ENCODE data around the gene RBBP4. TPM values are rescaled to one million over a fixed set of nuclear protein-coding genes. Genes with fewer than 3 reads are reported as not detected.

Gene RBBP4
- total and polyA plus RNA-seq, 2 of the 8 experiments (the other 6 are each of a cell fraction or from before 2014, with no cell fraction given), result 147 to 397 TPM

- H4K8ac ChIP-seq (ENCODE audit: extremely low read depth, insufficient read depth, low read length), result no peak overlapping the region
- ChIA-PET POLR2A (ENCODE audit: partially characterized antibody) (interaction anchor here (0.6 to 15.0 kb wide), 7 partner anchors 8 to 81 kb away, joined by 3 to 124 read pairs (median 4); no protein-coding TSS in a partner anchor), CTCF (ENCODE audit: partially characterized antibody) (interaction anchor here (0.6 to 2.3 kb wide), 5 partner anchors 19 to 293 kb away, joined by 3 to 18 read pairs (median 5); no protein-coding TSS in a partner anchor)
- no peaks in the 10 kb centered on the region for H4K20me1 ChIP-seq (replicated peaks in 1 of 2; ENCODE audit: control insufficient read depth in 1 of 2, insufficient read depth in 2 of 2, low read length in 2 of 2)
- no peaks in the 10 kb centered on the region for H3K79me1 ChIP-seq (ENCODE audit: low read depth, low read length)
- H2BK15ac ChIP-seq (ENCODE audit: low read length), result no peak overlapping the region
- no peaks in the 10 kb centered on the region for H3K36me3 ChIP-seq (ENCODE audit: control insufficient read depth in 2 of 4, insufficient read depth in 4 of 4, low read length in 3 of 4)
- no peak overlapping the region for H3K18ac ChIP-seq (ENCODE audit: extremely low read depth, low read length)
- no peak overlapping the region for H4K5ac ChIP-seq (ENCODE audit: insufficient read length, low read depth, low read length)
- no peak overlapping the region for H2BK5ac ChIP-seq (ENCODE audit: low read depth, low read length)
- H3K9me3 ChIP-seq (ENCODE audit: insufficient read depth in 2 of 2, low read depth in 1 of 2, low read length in 1 of 2), result peaks cover 0 to 2% of the 10 kb centered on the region in 2 experiments; a peak in 1 of 4 replicates
- H3K27me3 ChIP-seq (replicated peaks in 1 of 4; ENCODE audit: control insufficient read depth in 3 of 4, extremely low read depth in 1 of 4, insufficient read depth in 3 of 4, low read length in 3 of 4), result no peaks in the 10 kb centered on the region
- no peak overlapping the region for H2AFZ ChIP-seq (ENCODE audit: low read length)
- H3K56ac ChIP-seq (replicated peaks; ENCODE audit: insufficient read length, low read depth, low read length), result no peak overlapping the region
- H3K23ac ChIP-seq (ENCODE audit: insufficient read length), result no peak overlapping the region
- no peak overlapping the region for H3K9ac ChIP-seq (replicated peaks in 1 of 4; ENCODE audit: extremely low read depth in 1 of 4, low read depth in 3 of 4, low read length in 3 of 4)
- TF ChIP-seq, protein P1, sequence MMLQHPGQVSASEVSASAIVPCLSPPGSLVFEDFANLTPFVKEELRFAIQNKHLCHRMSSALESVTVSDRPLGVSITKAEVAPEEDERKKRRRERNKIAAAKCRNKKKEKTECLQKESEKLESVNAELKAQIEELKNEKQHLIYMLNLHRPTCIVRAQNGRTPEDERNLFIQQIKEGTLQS (IDR thresholded peaks at IDR 0.05; ENCODE audit: insufficient read depth, low read depth, low read length), result no peak
- TF ChIP-seq, protein P2, sequence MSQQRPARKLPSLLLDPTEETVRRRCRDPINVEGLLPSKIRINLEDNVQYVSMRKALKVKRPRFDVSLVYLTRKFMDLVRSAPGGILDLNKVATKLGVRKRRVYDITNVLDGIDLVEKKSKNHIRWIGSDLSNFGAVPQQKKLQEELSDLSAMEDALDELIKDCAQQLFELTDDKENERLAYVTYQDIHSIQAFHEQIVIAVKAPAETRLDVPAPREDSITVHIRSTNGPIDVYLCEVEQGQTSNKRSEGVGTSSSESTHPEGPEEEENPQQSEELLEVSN (IDR thresholded peaks at IDR 0.05), result no peak
- no peak for TF ChIP-seq POLR2AphosphoS5 (IDR thresholded peaks at IDR 0.05; ENCODE audit: low read depth, low read length)
- no peak for TF ChIP-seq CHD2 (IDR thresholded peaks at IDR 0.05; ENCODE audit: low read length)
- no peak for TF ChIP-seq BCL11A (IDR thresholded peaks at IDR 0.05; ENCODE audit: low read depth in 2 of 2, low read length in 2 of 2)
- no peak for TF ChIP-seq SIX5 (IDR thresholded peaks at IDR 0.05; ENCODE audit: low read depth, low read length)
- no peak for TF ChIP-seq SP2 (IDR thresholded peaks at IDR 0.05; ENCODE audit: low read length)
- no peak overlapping the region for H3K4me3 ChIP-seq (ENCODE audit: extremely low read depth in 1 of 4, insufficient read depth in 2 of 4, low read depth in 3 of 4, low read length in 4 of 4)
- no peak overlapping the region for H4K91ac ChIP-seq (replicated peaks; ENCODE audit: insufficient read length, low read length)
- DNase-seq (ENCODE audit: low read depth in 1 of 2, low spot score in 2 of 2), result no peak
- H3K14ac ChIP-seq (ENCODE audit: insufficient read length), result no peak overlapping the region
- FAIRE-seq, result no peak
- 90% methylated on average over 6 of the region's 6 CpGs; no CpG with 5 or more reads in 1 of the 2 experiments for WGBS, 2 experiments (ENCODE audit: extremely low coverage in 1 of 2, insufficient coverage in 1 of 2, insufficient read length in 1 of 2, insufficient replicate concordance in 2 of 2, low coverage in 1 of 2, low lambda C conversion rate in 2 of 2, missing lambda C conversion rate in 1 of 2)
- H3K23me2 ChIP-seq (ENCODE audit: low read depth, low read length), result no peaks in the 10 kb centered on the region
- H2BK120ac ChIP-seq (replicated peaks; ENCODE audit: low read depth, low read length), result no peak overlapping the region
- H3K27ac ChIP-seq (ENCODE audit: low read depth, low read length), result no peak overlapping the region
- H2AK5ac ChIP-seq (ENCODE audit: low read depth, low read length), result no peak overlapping the region
- H3K4ac ChIP-seq (replicated peaks; ENCODE audit: insufficient read length, low read depth, low read length), result no peak overlapping the region
- no peak overlapping the region for H3K4me2 ChIP-seq (ENCODE audit: insufficient read depth in 1 of 2, low read depth in 2 of 2, low read length in 2 of 2)
- no peak overlapping the region for H2BK12ac ChIP-seq (ENCODE audit: low read depth, low read length)
- no peak overlapping the region for H2BK20ac ChIP-seq (ENCODE audit: low read length)
- no peaks in the 10 kb centered on the region for H3K4me1 ChIP-seq (replicated peaks in 1 of 4; ENCODE audit: control insufficient read depth in 3 of 4, insufficient read depth in 4 of 4, low read length in 3 of 4)
- H3K79me2 ChIP-seq (ENCODE audit: control insufficient read depth in 1 of 2, insufficient read depth in 2 of 2, low read length in 2 of 2), result no peaks in the 10 kb centered on the region
These were observed 42.6 kb downstream of the RBBP4 start for GRCh38 chr1:32693455-32694174.
